IMR-90 (cell line): ENCODE data around the gene HIVEP3. TPM values are rescaled to one million over a fixed set of nuclear protein-coding genes. Genes with fewer than 3 reads are reported as not detected.

Experiments used
- ATAC-seq: fragments of 200-7000 bp; cut with Tn5 transposase; 2 replicates; pipeline ENCODE4 v1.9.1; 2020; ENCODE audit warnings: low read depth, mild to moderate bottlenecking, moderate library complexity
- BruUV-seq: library from RNA; stranded (reverse); fragments of 400-500 nt; replicated peaks from 2 replicates; lab custom pipeline; 2021; lab: Mats Ljungman, UMichigan
- CTCF ChIA-PET: fragments of 300-600 bp; formaldehyde crosslinking; extraction: SDS; loops from one replicate; lab custom pipeline; 2021; ENCODE audit warnings: antibody characterized with exemption; lab: Yijun Ruan, JAX
- POLR2A ChIA-PET: fragments of 300-600 bp; sonication (Branson Sonifier 250); formaldehyde crosslinking; loops from one replicate; lab custom pipeline; 2022; ENCODE audit warnings: antibody characterized with exemption; ENCODE audit not compliant: unreplicated experiment; lab: Charles Lee
- DNase-seq: peaks from one replicate; pipeline ENCODE4 v3.0.0; 2013
- H2AFZ ChIP-seq: replicated peaks from 2 replicates; pipeline ENCODE3; 2013; ENCODE audit warnings: low read length, mild to moderate bottlenecking; ENCODE audit not compliant: poor library complexity
- H2AK5ac ChIP-seq: 2 replicates; pipeline ENCODE4 v1.6.1; 2013; ENCODE audit warnings: low read depth, low read length, inconsistent platforms
- H2AK9ac ChIP-seq: replicated peaks from 2 replicates; pipeline ENCODE3; 2013; ENCODE audit warnings: mild to moderate bottlenecking, low read depth, low read length, moderate library complexity; ENCODE audit not compliant: poor library complexity
- H2BK120ac ChIP-seq: 2 replicates; pipeline ENCODE4 v1.6.1; 2013; ENCODE audit warnings: low read depth, low read length, inconsistent platforms
- H2BK15ac ChIP-seq: 3 replicates; pipeline ENCODE4 v1.6.1; 2013; ENCODE audit warnings: low read depth, low read length, inconsistent platforms
- H2BK20ac ChIP-seq: 2 replicates; pipeline ENCODE4 v1.6.1; 2013; ENCODE audit warnings: low read depth, mild to moderate bottlenecking, inconsistent platforms, low read length, moderate library complexity
- H2BK5ac ChIP-seq: 2 replicates; pipeline ENCODE4 v1.6.1; 2013; ENCODE audit warnings: mild to moderate bottlenecking, low read depth, low read length, inconsistent platforms; ENCODE audit not compliant: poor library complexity, severe bottlenecking
- H3K14ac ChIP-seq: replicated peaks from 2 replicates; pipeline ENCODE4 v1.6.1; 2013; ENCODE audit warnings: low read depth, low read length, inconsistent platforms
- H3K18ac ChIP-seq: 2 replicates; pipeline ENCODE4 v1.6.1; 2013; ENCODE audit warnings: low read depth, low read length, control low read depth
- H3K23ac ChIP-seq: 2 replicates; pipeline ENCODE4 v1.6.1; 2013; ENCODE audit warnings: low read depth, low read length, inconsistent platforms
- H3K27ac ChIP-seq: 2 replicates; pipeline ENCODE4 v1.5.1; 2013; ENCODE audit warnings: mild to moderate bottlenecking, control low read depth, low read length; ENCODE audit not compliant: insufficient read depth
- H3K27me3 ChIP-seq: 2 replicates; pipeline ENCODE4 v1.6.1; 2013; ENCODE audit warnings: low read length; ENCODE audit not compliant: control insufficient read depth, insufficient read depth
- H3K36me3 ChIP-seq: 2 replicates; pipeline ENCODE4 v1.6.1; 2013; ENCODE audit warnings: low read length, mixed read lengths; ENCODE audit not compliant: control insufficient read depth, insufficient read depth
- H3K4ac ChIP-seq: 2 replicates; pipeline ENCODE4 v1.6.1; 2013; ENCODE audit warnings: low read depth, low read length, inconsistent platforms
- H3K4me1 ChIP-seq: 2 replicates; pipeline ENCODE4 v1.6.1; 2013; ENCODE audit warnings: low read length, mixed read lengths; ENCODE audit not compliant: control insufficient read depth, insufficient read depth
- H3K4me2 ChIP-seq: 2 replicates; pipeline ENCODE4 v1.6.1; 2013; ENCODE audit warnings: low read depth, mild to moderate bottlenecking, control low read depth, low read length, moderate library complexity
- H3K4me3 ChIP-seq: 2 replicates; pipeline ENCODE4 v1.5.1; 2013; ENCODE audit warnings: low read depth, mild to moderate bottlenecking, control low read depth, low read length, moderate library complexity; ENCODE audit not compliant: insufficient read depth
- H3K56ac ChIP-seq: 2 replicates; pipeline ENCODE4 v1.6.1; 2013; ENCODE audit warnings: low read length, inconsistent platforms; ENCODE audit not compliant: insufficient read depth; ENCODE audit errors: extremely low read depth
- H3K79me1 ChIP-seq, 2 experiments: 2 replicates each; pipeline ENCODE4 v1.6.1; 2013; ENCODE audit warnings: low read length in 2 of 2, inconsistent platforms in 1 of 2, low read depth in 1 of 2
- H3K9ac ChIP-seq: 2 replicates; pipeline ENCODE4 v1.6.1; 2013; ENCODE audit warnings: low read depth, low read length, control low read depth
- H3K9me1 ChIP-seq: 2 replicates; pipeline ENCODE4 v1.6.1; 2013; ENCODE audit warnings: low read length, inconsistent platforms; ENCODE audit not compliant: insufficient read depth
- H3K9me3 ChIP-seq: 2 replicates; pipeline ENCODE4 v1.6.1; 2013; ENCODE audit warnings: low read length; ENCODE audit not compliant: control insufficient read depth, insufficient read depth
- H4K20me1 ChIP-seq: 2 replicates; pipeline ENCODE4 v1.6.1; 2013; ENCODE audit warnings: low read length, inconsistent platforms; ENCODE audit not compliant: insufficient read depth
- H4K5ac ChIP-seq: 2 replicates; pipeline ENCODE4 v1.6.1; 2013; ENCODE audit warnings: mild to moderate bottlenecking, low read depth, low read length, control low read depth
- H4K8ac ChIP-seq, 2 experiments: 2 replicates each; pipeline ENCODE4 v1.6.1; 2013; ENCODE audit warnings: low read depth in 2 of 2, low read length in 2 of 2, control low read depth in 1 of 2, inconsistent platforms in 1 of 2
- H4K91ac ChIP-seq: 2 replicates; pipeline ENCODE4 v1.6.1; 2013; ENCODE audit warnings: low read depth, low read length, inconsistent platforms; ENCODE audit not compliant: insufficient read depth
- CEBPB ChIP-seq: IDR thresholded peaks from 2 replicates; pipeline ENCODE4 v1.6.1; 2012; ENCODE audit warnings: low read depth, low read length, improper control_type of control experiment
- MAFK ChIP-seq: IDR thresholded peaks from 2 replicates; pipeline ENCODE4 v1.6.1; 2012; ENCODE audit warnings: low read depth, low read length, improper control_type of control experiment
- MXI1 ChIP-seq: IDR thresholded peaks from 2 replicates; pipeline ENCODE4 v1.6.1; 2012; ENCODE audit warnings: low read depth, mild to moderate bottlenecking, low read length, moderate library complexity, borderline replicate concordance
- POLR2A ChIP-seq: IDR thresholded peaks from 2 replicates; pipeline ENCODE4 v1.6.1; 2012; ENCODE audit warnings: mild to moderate bottlenecking, low read depth, low read length
- RCOR1 ChIP-seq: IDR thresholded peaks from 2 replicates; pipeline ENCODE4 v1.6.1; 2012; ENCODE audit warnings: mild to moderate bottlenecking, low read length, improper control_type of control experiment; ENCODE audit not compliant: insufficient replicate concordance
- SMC3 ChIP-seq: fragments of 150-350 bp; IDR thresholded peaks from 2 replicates; pipeline ENCODE4 v1.6.1; 2016; ENCODE audit warnings: low read depth, mild to moderate bottlenecking, antibody characterized with exemption, low read length, moderate library complexity
- WGBS, 2 experiments: methylation state at CpG; one replicate each; pipeline versions ENCODE4 v1.1.5 to v1.1.7; 2013; ENCODE audit warnings: missing lambda C conversion rate in 2 of 2; ENCODE audit not compliant: insufficient read length in 1 of 2; ENCODE audit errors: extremely low coverage in 2 of 2; 5-methylcytosine and 5-hydroxymethylcytosine counted together
- dilution Hi-C: fragments of 300-500 bp; cut with HindIII; formaldehyde crosslinking; loops from one replicate; pipeline ENCODE4 v1.14.3; 2018; ENCODE audit warnings: low sequenced_read_pairs; ENCODE audit not compliant: unreplicated experiment
- in situ Hi-C: fragments of 300-500 bp; cut with MboI; formaldehyde crosslinking; loops from 3 replicates; pipeline ENCODE4 v1.14.3; 2019; ENCODE audit warnings: low sequenced_read_pairs, inconsistent platforms, mixed read lengths
- intact Hi-C: fragments of 100-400 bp; cut with micrococcal nuclease; formaldehyde crosslinking; loops from 2 replicates; pipeline ENCODE4 v1.10.0; 2022
- polyA plus RNA-seq, 3 experiments: library from polyadenylated mRNA; depleted of rRNA; stranded (reverse); fragments of >200 nt; gene quantifications; 2 replicates each; pipeline ENCODE4 v1.2.3, GENCODE V29; 2012; ENCODE audit warnings: low replicate concordance in 1 of 3
- total RNA-seq: library from RNA; depleted of rRNA; stranded (reverse); fragments of >200 nt; gene quantifications from 2 replicates; pipeline ENCODE4 v1.2.3, GENCODE V29; 2012
- TF ChIP-seq, protein P1 (sequence below): conservative IDR thresholded peaks from 2 replicates; pipeline ENCODE4 v1.5.1; 2012; ENCODE audit warnings: mild to moderate bottlenecking, low read depth, low read length, improper control_type of control experiment
- TF ChIP-seq, protein P2 (sequence below): fragments of 150-350 bp; IDR thresholded peaks from 2 replicates; pipeline ENCODE4 v1.6.1; 2017; ENCODE audit warnings: mild to moderate bottlenecking, antibody characterized with exemption, low read length, low read depth
- TF ChIP-seq, protein P3 (sequence below): fragments of 150-350 bp; IDR thresholded peaks from 2 replicates; pipeline ENCODE4 v1.6.1; 2016; ENCODE audit warnings: low read depth, mild to moderate bottlenecking, low read length, moderate library complexity, borderline replicate concordance

Gene HIVEP3
- total and polyA plus RNA-seq, 2 of the 4 experiments (the other 2 are of a cell fraction) = 1.4 to 4.0 TPM

DNA sequence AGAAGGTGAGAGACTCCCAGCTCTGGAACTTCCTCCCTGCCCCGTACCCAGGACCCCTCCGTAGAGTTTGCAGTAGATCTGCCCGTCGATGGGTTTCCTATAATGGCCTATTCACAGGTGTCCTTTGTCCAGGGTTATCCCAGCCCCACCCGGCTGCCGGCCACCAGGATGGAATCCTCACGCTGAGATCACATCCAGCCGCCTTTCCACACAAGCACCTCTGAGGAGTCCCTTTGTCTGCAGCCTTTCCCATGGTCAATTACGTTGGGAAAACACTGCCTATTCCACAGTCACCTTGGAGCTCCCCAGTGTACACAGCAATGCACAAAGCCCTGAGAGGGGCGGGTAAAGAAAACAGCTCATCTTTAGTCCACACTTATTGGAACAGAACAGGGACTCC lies 244.2 kb downstream of the HIVEP3 start:
- WGBS, 2 experiments = 86% methylated on average over 7 of the region's 10 CpGs; no CpG with 5 or more reads in 1 of the 2 experiments
- H3K9me1 ChIP-seq = peaks cover 42% of the 10 kb centered on the region
- no TSS peak for BruUV-seq
- H3K9me3 ChIP-seq = no peaks in the 10 kb centered on the region
- no peak overlapping the region for H4K5ac ChIP-seq
- intact Hi-C loops (loop anchor here (5.0 kb wide), 1 partner anchor 97 kb away; no protein-coding TSS in a partner anchor), dilution Hi-C loops (no loop called here), in situ Hi-C loops (no loop called here)
- H3K23ac ChIP-seq = no peak overlapping the region
- H2AK9ac ChIP-seq = no peak overlapping the region
- ATAC-seq (no peak), DNase-seq (no peak)
- no peaks in the 10 kb centered on the region for H3K27me3 ChIP-seq
- H4K20me1 ChIP-seq = no peaks in the 10 kb centered on the region
- H3K18ac ChIP-seq = no peak overlapping the region; the same call in 1 of the 2 replicates
- no peak overlapping the region for H3K14ac ChIP-seq
- no peak overlapping the region for H3K9ac ChIP-seq
- no peak overlapping the region for H3K56ac ChIP-seq
- peaks cover 50% of the 10 kb centered on the region for H3K4me1 ChIP-seq
- ChIA-PET POLR2A (no interaction called here), CTCF (no interaction called here)
- TF ChIP-seq MXI1 (no peak), CEBPB (no peak), MAFK (no peak), SMC3 (no peak), RCOR1 (no peak), POLR2A (no peak)
- TF ChIP-seq, protein P1, sequence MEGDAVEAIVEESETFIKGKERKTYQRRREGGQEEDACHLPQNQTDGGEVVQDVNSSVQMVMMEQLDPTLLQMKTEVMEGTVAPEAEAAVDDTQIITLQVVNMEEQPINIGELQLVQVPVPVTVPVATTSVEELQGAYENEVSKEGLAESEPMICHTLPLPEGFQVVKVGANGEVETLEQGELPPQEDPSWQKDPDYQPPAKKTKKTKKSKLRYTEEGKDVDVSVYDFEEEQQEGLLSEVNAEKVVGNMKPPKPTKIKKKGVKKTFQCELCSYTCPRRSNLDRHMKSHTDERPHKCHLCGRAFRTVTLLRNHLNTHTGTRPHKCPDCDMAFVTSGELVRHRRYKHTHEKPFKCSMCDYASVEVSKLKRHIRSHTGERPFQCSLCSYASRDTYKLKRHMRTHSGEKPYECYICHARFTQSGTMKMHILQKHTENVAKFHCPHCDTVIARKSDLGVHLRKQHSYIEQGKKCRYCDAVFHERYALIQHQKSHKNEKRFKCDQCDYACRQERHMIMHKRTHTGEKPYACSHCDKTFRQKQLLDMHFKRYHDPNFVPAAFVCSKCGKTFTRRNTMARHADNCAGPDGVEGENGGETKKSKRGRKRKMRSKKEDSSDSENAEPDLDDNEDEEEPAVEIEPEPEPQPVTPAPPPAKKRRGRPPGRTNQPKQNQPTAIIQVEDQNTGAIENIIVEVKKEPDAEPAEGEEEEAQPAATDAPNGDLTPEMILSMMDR = no peak
- TF ChIP-seq, protein P2, sequence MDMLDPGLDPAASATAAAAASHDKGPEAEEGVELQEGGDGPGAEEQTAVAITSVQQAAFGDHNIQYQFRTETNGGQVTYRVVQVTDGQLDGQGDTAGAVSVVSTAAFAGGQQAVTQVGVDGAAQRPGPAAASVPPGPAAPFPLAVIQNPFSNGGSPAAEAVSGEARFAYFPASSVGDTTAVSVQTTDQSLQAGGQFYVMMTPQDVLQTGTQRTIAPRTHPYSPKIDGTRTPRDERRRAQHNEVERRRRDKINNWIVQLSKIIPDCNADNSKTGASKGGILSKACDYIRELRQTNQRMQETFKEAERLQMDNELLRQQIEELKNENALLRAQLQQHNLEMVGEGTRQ = no peak
- TF ChIP-seq, protein P3, sequence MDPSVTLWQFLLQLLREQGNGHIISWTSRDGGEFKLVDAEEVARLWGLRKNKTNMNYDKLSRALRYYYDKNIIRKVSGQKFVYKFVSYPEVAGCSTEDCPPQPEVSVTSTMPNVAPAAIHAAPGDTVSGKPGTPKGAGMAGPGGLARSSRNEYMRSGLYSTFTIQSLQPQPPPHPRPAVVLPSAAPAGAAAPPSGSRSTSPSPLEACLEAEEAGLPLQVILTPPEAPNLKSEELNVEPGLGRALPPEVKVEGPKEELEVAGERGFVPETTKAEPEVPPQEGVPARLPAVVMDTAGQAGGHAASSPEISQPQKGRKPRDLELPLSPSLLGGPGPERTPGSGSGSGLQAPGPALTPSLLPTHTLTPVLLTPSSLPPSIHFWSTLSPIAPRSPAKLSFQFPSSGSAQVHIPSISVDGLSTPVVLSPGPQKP = no peak
- H4K8ac ChIP-seq = peak overlapping the region; percentile 77 to 80; a peak in 3 of 4 replicates
- no peak overlapping the region for H3K27ac ChIP-seq
- peak overlapping the region; percentile 37; the same call in 1 of the 3 replicates for H2BK15ac ChIP-seq
- H3K36me3 ChIP-seq = no peaks in the 10 kb centered on the region
- no peak overlapping the region for H3K4me3 ChIP-seq
- no peak overlapping the region for H3K4me2 ChIP-seq
- H3K4ac ChIP-seq = peak overlapping the region; percentile 87; the same call in 1 of the 2 replicates
- H2BK5ac ChIP-seq = no peak overlapping the region
- peak overlapping the region; percentile 84; the same call in 1 of the 2 replicates for H2BK20ac ChIP-seq
- H2AFZ ChIP-seq = no peak overlapping the region
- peak overlapping the region; percentile 81 for H2BK120ac ChIP-seq
- peak overlapping the region; percentile 87 for H4K91ac ChIP-seq
- H2AK5ac ChIP-seq = peak overlapping the region; percentile 51; the same call in 1 of the 2 replicates
- peaks cover 0 to 12% of the 10 kb centered on the region in 2 experiments; a peak in 2 of 4 replicates for H3K79me1 ChIP-seq
